NCI-H1436 (cell line): ENCODE measurements around the gene MATR3.
"Not testable (repeated sequence)": the region's sequence is repeated elsewhere in the genome, so short reads cannot be mapped to it uniquely, and the experiment has no call there.

Experiments
- DNase-seq: peaks from one replicate; lab custom pipeline; 2025; lab: John Stamatoyannopoulos, UW

The MATR3 gene

DNA sequence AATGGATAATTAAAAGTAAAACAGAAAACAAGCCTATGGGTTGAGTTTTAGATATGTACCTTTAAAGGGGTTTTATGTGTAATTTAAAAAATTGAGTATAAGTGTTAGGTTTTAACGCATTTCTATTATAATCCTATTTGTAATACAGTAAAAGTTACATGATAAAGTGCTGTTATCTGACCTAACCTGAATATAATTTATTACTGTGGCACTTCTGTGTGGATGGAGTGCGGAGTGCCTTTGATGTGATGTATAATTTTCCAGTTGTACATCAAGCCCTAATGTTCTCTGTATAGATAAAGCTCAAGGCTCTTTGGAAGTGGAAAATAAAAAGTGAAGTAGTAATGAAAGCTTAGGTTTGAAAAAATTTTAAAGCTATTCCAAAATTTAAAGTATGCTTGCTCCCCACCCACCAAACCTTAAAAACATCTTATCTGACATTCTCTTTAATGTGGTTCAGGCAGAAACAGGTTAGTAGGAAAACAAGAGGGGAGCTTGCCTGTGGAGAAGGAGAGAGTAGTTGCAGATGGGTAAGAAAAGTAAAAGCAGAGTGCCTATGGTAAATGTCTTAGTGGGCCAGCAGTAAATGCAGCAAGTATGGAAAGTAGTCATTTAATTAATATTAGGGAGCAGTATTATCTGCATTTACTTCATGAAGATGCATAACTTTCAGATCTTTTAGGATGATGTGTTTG is 4.0 kb downstream of the MATR3 start:
- DNase-seq, result no peak

DNA sequence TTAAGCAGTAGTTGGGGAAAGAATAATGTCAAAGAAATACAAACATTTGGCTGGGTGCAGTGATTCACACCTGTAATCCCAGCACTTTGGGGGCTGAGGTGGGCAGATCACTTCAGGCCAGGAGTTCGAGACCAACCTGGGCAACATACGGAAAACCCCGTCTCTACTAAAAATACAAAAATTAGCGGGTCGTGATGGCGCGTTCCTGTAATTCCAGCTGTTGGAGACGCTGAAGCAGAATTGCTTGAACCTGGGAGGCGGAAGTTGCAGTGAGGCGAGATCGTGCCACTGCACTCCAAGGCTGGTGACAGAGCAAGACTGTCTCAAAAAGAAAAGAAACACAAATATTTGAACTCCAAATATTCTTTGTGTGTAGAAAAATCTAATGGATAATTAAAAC is 4.7 kb downstream of the MATR3 start:
- DNase-seq, result no peak

DNA sequence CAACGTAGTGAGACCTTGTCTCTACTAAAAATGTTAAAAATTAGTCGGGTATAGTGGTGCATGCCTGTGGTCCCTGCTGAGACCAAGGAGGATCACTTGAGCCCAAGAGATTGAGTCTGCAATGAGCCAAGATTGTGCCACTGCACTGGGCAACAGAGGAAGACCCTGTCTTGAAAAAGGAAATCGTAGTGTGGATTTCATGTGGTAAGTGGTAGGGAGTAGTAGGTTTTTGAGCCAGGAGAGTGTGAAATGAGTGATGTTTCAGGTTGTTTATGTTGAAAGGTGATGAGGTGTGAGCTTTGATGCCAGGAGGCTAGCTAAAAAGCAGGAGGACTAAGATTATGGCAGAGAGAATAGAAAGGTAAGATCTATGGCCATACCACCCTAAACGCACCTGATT is 5.9 kb downstream of the MATR3 start:
- DNase-seq, result no peak

DNA sequence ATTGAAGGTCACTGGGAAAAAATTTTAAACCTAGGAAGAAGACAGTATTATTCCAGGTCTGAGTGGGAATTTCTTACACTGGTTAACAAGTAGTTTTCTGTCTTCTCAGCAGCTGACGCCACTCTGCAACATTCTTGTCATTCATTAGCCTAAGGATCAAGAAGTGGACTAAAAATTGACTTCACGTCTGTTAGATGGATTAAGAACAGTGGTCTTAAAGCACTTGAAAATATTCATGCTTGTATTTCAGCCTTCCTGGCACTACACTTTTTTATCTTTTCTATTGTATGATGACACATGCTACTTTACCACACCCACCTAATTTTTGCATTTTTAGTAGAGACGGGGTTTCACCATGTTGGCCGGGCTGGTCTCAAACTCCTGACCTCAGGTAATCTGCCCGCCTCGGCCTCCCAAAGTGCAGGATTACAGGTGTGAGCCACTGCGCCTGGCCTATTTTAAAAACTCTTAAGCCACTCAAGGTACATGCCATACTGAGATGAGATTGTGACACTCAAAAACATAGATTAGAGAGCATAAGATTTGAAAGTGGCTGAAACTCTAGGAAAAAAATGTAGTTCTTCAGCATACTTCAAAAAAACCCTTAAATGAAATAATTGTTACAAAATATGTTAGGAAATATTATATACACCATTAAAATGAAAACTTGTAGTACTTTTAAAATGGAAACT is 8.4 kb downstream of the MATR3 start:
- DNase-seq, result no peak

DNA sequence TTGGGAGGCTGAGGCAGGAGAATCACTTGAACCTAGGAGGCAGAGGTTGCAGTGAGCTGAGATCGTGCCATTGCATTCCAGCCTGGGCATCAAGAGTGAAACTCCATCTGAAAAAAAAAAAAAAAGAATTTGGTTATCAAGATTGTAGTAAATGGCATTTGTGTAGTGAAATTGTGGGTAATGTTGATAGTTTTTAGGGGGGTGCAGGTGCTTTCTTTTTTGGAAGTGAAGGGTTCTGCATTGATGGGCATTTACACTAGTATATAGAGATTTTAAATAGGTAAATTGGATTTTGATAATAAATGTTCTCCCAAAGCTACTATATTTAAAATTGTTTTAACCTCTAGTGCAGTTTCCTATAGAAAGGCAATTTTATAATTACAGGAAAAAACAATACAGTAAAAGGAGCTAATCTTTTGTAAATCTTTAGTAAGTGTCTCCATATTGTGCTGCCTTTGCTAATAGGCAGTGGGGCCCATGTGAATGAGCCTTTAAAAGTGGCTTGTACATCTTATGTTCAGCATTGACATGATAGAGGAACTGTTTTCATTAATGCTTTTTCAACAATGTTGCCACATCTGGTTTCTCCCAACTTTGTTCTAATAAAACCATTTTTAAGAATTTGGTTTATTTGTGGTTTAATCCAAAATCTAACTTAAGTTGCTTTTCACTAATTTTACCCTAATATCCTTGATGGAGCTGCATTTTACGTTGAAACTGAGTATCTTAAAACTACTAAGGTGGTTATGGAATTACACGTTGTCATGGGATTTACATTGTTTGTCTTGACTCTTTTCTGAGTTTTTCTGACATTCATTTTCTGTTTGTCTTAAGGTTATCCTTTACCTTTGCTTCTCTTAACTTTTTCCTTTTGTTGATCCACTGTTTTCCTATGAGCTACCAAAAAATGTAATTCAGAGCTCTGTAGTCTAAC is 11.1 kb downstream of the MATR3 start:
- no peak for DNase-seq

DNA sequence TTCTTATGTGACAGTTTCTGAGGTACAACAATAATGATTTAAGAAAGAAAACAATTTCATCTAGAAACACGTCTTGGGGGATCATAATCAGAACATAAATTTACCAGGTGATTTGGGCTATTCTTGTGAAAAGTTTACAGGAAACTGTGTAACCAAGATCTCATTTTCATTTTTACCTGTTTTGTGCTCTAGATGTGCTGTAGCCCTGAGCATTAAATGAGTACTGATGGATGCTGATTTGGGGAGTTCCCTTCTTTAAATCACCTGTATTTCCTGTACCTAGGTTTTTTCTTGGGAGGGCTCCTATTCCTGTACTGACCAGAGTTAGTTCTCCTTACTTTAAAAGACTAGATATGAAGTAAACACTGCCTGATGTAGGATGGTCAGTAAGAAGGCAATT is 12.7 kb downstream of the MATR3 start:
- DNase-seq, result no peak

DNA sequence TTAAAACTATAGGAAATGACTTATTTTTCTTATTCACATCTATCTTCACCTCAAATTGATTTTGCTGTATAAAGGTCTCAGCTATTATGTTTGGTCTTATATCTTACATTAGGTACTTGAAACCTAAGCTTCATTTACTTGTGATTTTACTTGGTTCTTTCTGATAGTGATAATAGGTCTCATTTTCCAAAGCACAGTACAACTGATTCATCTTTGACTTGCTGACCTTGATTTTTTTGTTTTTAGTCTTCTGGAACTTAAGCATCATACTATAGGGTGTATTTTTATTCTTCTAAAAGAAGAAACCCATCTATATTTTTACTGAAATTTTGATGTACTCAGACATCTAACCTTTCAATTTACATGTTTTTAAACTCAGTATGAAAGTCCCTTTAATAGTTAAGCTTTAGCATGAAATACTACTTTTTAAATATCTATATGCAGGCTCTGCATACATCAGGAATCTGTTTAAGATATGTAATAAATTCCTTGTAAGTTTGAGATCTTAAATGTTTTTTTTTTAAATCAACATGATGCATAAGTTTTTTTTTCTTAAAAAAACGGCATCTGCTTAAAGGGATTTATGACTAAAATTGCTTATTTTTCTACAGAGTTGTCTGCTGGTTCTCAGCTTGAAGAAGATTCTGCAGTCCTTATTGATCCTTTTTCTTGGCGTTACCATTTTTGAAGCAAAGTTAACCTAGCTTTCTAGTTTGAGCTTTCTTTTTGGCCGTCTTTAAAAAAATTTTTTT is 13.3 kb downstream of the MATR3 start:
- no peak for DNase-seq

DNA sequence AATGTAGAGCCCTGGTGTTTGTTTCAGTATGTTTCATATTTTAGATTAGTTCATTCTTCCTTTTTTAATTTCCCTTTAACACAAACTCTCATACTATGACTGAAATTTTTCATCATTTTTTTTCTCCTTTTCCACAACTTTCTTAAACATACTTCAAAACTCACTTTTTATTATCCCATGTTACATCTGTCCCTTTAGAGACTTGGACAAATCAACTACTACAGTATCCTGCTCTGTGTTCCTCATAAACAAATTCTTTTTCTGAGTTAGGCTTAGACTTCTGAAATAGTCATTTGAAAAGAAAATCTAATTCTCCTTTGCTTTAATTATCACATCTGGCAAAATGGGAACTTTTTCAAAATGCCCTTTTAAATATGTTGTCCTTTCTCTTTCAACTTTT is 15.3 kb downstream of the MATR3 start:
- no peak for DNase-seq

DNA sequence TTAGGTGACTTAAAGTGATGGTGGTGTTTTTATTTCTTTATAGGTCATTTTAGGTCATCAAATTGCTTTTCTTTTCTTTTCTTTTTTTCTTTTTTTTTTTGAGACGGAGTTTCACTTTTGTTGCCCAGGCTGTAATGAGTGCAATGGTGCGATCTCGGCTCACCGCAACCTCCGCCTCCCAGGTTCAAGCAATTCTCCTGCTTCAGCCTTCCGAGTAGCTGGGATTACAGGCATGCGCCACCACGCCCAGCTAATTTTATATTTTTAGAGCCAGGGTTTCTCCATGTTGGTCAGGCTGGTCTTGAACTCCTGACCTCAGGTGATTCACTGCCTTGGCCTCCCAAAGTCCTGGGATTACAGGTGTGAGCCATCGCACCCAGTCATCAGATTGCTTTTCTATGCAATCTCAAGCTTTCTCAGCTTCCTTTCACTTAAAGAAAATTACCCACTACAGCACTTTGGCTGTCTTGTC is 17.2 kb downstream of the MATR3 start:
- not testable (repeated sequence) for DNase-seq

DNA sequence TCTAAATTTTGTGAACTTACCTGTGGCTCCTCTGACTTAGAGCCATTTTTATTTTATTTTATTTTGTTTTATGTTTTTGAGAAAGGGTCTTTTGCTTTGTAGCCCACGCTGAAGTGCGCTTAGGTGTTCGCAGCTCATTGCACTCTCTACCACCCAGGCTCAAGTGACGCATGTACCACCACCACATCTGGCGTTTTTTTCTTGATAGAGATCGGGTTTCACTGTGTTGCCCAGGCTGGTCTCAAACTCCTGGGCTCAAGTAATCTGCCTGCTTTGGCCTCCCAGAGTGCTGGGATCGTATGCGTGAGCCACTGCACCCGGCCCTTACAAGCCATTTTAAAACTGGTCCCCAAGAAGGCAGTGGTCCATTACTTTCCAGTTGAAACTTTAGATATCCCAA is 18.5 kb downstream of the MATR3 start:
- no peak for DNase-seq

DNA sequence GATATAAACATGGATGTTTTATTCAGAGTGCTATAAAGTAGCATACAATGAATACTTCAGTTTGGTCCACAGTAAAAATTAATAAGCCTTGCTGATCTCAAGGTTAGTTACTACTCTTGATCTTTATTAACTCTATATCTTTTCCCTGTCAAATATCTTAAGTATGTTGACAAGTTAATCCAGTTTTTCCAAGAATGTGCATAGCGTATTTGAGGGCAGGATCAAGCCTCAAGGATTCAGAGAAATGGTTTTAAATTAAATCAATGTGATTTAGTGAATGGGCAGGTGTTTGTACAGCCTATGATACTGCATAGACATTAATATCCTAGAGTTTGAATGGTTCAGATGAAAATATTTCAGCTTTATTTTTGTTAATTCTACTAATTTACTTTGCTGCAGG is 20.7 kb downstream of the MATR3 start:
- DNase-seq, result no peak

DNA sequence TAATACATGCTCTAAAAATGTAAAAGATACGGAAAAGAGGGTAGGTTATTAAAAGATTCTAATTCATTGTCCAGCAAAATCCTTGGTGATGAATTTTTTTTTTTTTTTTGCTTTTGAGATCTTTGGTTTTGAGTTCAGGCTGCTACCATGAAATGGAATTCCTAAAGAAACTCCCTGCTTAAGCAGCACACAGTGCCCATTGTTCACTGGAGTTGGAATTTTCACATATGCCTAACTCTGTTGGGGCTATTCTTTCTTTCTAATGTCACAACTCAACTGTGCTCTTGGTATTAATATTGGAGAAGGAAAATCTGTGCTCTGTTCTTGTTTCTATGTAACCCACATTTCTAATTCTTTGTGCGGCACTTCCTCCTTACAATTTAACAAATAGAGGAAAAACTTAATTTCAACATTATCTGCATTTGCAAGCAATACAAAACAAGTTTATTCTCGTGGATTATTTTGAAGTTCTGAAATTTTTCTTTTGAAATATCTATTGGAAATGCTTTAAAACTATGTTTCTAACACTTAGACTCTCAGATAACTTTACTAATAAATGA is 21.6 kb downstream of the MATR3 start:
- DNase-seq, result no peak

DNA sequence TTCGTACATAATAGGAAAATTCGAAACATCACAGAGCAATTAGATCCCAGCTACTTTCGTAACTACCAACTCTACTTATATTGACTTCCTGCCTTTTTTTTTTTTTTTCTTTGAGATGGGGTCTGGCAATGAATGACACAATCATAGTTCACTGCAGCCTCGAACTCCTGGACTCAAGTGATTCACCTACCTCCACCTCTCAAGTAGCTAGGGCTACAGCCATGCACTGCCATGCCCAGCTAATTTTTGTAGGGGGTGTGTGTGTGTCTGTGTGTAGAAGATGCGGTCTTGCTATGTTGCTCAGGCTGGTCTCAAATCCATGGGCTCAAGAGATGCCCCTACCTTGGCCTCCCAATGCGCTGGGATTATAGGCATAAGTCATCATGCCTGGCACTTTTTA is 42.3 kb downstream of the MATR3 start:
- no peak for DNase-seq

DNA sequence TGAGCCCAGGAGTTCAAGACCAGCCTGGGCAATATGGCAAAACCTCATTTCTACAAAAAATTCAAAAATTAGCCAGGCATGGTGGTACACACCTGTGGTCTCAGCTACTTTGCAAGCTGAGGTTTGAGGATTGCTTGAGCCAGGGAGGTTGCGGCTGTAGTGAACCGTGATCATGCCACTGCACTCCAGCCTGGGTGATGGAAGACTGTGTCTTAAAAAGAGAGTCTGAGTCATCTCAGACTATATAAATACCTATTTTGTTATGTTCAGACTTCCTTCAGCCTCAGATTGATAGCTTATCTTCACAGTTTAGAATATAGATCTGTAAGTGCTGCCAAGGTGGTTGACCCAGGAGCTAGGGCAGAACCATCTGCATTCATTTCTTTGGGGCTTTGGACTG is 46.5 kb downstream of the MATR3 start:
- no peak for DNase-seq

DNA sequence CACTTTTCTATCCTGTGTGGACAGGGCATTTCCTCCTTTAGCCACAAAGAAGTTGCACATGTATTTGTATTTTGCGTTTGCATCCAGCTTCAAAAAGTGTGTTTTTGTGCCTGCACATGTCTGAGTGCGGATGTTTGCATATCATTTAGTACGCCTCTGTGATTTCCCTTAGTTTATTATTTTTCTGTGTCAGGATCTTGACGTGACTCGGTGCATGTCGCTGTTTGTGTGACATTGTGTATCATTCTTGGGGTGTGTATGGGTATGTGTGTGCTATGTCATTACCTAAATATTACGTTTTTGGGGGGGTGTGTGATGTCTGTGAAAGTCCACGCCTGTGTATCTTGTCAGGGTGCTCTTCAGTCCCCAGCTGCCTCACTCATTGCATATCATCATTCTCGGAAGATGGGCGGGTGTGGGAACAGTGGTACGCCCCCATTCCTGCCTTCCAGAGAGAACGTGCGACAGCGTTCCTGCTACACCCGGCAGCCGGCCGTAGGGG is 47.7 kb downstream of the MATR3 start:
- no peak for DNase-seq

DNA sequence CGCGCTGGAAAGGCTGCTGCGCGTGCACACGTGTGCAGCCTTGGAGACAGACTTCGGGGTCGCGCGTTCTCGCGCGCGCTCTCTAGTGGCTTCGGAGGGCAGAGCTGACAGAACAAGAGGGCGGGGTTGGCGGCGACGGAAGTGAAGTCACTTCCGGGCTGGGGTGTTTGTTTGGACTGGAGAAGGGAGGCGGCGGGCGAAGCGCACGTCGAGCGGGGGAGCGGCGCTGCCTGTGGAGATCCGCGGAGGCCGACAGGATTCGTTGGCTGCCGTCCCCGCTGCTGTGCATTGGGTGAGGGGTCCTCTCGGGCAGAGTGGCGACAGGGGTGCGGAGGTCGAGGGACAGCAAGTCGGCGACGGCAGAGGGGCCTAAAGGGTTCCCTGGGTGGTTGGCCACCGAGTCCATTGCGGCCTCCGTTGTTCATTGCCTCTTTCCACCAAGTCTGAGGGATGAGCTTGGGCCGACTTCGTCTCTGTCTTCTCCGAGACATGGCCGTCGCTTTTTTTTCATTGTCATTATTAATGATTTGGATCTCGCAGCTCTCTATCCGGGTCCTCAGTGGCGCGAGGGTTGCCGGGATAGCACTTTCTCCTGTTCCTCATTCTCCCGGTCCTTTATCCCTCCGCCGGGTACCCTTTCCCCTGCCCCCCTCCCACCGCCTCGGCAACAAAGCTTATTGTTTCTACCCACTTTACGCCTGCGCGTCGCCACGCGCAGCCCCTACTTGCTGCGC is 48.3 kb downstream of the MATR3 start, which contains the start of gene PAIP2:
PAIP2 (plus strand) TSS at position 166 of the 734 bp plus-strand sequence. CDS start 21,931 bp downstream, outside the sequence.
- peak; percentile 96 for DNase-seq

DNA sequence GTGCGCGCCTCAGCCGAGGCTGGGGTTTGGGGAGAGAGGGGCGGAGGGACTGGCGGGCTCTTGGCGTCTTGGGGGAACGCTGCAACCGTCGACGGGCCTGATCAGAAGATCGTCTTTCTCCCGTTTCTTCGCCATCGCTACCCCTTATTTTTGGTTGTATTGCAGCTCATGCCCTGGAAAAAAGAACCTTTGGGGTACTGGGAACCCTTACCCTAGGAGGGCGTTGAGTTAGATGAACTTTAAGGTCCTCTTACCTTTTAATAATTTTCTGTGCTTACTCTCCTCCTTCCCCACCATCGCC is 48.8 kb downstream of the MATR3 start:
- DNase-seq, result no peak

DNA sequence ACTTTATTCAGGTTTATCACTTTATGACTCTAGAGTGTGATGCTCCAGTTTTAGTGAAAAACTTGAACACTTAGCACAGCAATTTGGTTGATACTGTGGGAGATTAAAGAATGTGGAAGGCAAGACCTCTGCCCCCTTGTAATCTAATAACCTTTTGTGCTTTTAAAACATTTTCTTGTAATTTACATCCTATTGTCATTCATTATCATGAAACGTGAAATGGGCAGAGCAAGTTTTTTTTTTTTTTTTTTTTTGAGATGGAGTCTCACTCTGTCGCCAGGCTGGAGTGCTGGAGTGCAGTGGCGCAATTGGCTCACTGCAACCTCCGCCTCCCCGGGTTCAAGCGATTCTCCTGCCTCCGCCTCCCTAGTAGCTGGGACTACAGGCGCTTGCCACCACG is 49.9 kb downstream of the MATR3 start:
- no peak for DNase-seq

DNA sequence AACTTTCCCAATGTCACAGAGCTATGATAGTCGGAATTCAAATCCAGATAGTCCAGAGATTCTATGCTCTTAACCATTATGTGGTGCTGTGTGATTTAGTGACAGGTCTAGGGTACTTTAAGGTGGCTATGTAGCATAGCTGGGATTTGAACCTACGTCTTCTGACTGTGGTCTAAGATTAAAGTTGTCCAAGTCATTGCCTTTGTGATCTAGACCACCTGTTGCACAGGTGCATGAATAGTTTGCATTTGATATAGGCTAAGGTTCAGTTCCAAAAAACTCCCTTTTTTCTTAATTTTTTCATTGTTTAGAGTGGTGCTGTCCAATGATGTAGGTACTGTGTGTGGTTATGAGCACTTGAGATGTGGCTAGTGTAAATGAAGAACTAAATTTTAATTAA is 50.6 kb downstream of the MATR3 start:
- no peak for DNase-seq

DNA sequence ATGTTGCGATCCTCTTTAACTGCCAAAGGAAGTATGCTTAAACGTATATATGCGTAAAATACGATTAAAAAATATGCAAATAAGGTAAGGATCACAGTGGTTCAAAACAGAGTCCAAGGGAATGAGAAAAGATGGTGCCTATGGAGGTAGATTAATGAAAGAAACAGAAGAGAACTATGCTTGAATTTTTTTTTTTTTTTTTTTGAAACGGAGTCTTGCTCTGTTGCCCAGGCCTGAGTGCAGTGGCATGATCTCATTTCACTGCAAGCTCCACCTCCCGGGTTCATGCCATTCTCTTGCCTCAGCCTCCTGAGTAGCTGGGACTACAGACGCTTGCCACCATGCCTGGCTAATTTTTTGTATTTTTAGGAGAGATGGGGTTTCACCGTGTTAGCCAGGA is 51.9 kb downstream of the MATR3 start:
- not testable (repeated sequence) for DNase-seq

DNA sequence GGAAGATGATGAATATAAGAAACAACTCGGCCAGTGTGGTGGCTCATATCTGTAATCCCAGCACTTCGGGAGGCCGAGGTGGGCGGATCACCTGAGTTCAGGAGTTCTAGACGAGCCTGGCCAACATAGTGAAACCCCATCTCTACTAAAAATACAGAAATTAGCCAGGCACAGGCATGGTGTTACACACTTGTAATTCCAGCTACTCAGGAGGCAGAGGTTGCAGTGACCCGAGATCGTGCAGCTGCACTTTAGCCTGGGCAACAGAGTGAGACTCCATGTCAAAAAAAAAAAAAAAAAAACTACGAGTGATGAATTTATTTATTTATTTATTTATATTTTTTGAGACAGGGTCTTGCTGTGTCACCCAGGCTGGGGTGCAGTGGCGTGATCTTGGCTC is 54.3 kb downstream of the MATR3 start:
- not testable (repeated sequence) for DNase-seq
